ENCODE measurements around the gene MMD.
"Not testable (repeated sequence)": the region's sequence is repeated elsewhere in the genome, so short reads cannot be mapped to it uniquely, and the experiment has no call there.

MMD gene, protein sequence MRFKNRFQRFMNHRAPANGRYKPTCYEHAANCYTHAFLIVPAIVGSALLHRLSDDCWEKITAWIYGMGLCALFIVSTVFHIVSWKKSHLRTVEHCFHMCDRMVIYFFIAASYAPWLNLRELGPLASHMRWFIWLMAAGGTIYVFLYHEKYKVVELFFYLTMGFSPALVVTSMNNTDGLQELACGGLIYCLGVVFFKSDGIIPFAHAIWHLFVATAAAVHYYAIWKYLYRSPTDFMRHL

DNA sequence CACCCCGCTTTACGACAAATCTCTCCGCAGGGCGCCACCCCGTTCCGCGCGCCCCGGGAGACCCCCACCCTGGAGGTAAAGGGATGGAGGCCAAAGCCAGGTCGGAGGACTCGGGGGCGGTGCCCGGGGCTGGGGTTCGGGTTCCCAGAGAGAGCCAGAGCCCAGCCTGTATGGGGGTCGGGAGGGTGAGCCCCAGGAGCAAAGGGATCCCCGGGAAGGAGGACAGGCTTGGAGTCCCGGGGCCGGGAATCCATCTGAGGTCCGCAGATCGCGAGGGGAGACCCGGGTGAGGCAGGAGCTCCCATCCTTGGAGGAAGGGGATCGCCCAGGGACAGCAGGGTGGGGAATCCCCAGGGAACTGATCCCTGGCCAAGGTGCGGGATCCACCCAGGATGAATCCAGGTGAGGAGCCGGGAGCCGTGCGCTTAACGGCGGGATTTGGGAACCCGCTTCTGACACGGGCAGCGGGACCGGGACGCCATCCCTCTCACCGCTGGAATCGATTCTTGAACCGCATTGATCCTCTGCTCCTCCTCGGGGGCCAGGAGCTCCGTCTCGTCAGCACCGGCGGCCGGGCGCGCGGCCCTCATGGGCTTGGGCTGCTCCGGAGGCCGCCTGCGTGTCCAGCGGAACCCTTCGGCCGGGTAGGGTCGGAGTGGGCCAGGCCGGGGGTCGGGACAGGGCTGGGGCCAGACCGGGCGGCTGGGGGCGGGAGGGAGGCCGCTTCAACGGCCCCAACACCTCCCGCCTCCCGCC is at the start of gene MMD:
Gene MMD, minus strand, starts transcription at position 657 of the 756 bp plus-strand sequence. Its CDS starts 140 bp downstream, at position 517.
- peak in 1 of 2 donors; percentile 6 for DNase-seq (ENCODE audit: low read depth in 2 of 2)

- no peak for DNase-seq (ENCODE audit: low read depth in 2 of 2)
These were observed 45.0 kb upstream of the MMD start for GRCh38 chr17:55466671-55467070.

- DNase-seq (ENCODE audit: low read depth in 2 of 2): not testable (repeated sequence)
These were observed 44.1 kb upstream of the MMD start for GRCh38 chr17:55465771-55466170.

DNA sequence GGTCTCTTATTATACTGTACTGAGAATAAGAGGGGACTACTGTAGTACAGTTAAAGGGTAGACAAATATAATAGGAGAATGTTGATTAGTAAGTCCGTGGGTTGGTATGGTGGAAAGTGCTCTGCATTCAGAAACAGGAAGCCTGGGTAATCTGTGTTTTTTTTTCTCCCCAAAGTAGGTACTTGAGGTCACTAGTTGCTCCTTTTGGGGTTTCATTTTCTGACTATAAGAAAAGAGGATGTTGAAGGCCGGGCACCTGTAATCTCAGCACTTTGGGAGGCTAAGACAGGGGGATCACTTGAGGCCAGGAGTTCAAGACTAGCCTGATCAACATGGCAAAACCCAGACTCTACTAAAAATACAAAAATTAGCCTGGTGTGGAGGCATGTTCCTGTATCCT is 42.0 kb upstream of the MMD start:
- DNase-seq (ENCODE audit: low read depth in 2 of 2): no peak

- DNase-seq (ENCODE audit: low read depth in 2 of 2): no peak
These were observed 41.1 kb upstream of the MMD start for GRCh38 chr17:55462711-55463110.

GRCh38 chr17:55462234-55462633 is 40.6 kb upstream of the MMD start:
- no peak for DNase-seq (ENCODE audit: low read depth in 2 of 2)

- peak; percentile 30 to 60 for DNase-seq (ENCODE audit: low read depth in 2 of 2)
These were observed 37.3 kb upstream of the MMD start for GRCh38 chr17:55458978-55459377.

GRCh38 chr17:55458287-55458900 is 36.8 kb upstream of the MMD start:
- no peak for DNase-seq (ENCODE audit: low read depth in 2 of 2)

DNA sequence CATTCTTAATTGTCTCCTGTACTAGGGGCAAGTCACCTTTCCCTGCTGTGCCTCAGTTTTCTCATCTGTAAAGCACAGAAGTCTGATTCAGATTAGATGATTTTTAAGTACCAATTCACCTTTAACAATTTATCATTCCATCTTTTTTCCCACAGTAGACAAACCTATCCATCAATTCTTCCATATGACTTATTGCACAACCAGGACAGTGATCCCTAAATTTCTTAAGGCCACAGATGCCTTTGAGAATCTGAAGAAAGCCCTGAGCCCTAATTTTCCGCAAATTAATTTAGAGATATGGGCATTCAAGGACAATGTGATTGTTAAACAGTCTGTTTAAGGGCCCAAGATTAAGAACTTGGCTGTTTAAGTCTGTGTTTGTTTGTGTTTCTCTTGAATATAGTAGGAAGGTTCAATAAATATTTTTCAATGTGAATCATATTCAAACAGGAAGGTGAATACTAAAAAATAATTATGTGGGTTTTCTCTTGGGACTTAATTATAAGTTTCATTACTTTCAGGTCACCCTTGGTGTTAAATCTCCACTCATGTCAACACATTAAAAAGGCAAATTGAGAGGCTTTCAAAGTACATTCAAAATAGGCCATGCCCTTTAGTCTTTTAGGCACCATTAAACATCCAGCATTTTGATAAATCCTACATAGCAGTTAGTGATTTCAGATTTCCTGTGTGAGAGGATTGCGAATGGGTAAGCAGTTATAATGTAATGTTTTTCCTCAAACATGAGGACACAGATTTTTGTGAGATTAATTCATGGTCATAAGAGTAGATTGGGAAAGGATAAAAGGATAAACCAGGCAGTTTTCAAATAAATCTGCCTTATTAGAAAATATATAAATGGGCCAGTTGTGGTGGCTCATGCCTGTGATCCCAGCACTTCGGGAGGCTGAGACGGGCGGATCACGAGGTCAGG is 34.9 kb upstream of the MMD start:
- no peak for DNase-seq (ENCODE audit: low read depth in 2 of 2)

DNA sequence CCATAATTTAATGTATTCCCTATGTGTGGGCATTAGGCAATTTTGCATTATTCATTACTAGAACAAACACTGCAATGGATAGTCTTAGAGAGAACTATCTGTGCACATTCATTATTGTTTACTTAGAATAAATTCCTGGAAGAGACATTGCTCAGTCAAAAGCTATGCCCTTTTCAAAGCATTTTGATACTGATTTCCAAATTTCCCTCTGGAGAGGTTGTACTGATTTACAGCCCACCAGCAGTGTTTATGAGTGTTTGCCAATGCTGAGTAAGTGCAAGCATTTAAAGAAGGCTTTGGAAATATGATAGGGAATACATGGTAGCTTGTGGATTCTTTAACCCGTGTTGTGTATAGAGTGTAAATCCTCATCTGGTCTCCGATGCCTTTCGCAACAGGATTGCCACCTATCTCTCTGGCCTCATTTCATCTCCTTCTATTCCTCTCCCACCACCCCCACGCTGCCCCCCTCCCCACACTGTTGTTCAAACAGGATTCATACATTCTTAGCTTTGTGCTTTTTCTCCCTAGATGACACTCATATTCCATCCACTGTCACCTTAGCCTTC is 33.4 kb upstream of the MMD start:
- no peak for DNase-seq (ENCODE audit: low read depth in 2 of 2)

GRCh38 chr17:55453839-55454557 is 32.4 kb upstream of the MMD start:
- DNase-seq (ENCODE audit: low read depth in 2 of 2): no peak

DNA sequence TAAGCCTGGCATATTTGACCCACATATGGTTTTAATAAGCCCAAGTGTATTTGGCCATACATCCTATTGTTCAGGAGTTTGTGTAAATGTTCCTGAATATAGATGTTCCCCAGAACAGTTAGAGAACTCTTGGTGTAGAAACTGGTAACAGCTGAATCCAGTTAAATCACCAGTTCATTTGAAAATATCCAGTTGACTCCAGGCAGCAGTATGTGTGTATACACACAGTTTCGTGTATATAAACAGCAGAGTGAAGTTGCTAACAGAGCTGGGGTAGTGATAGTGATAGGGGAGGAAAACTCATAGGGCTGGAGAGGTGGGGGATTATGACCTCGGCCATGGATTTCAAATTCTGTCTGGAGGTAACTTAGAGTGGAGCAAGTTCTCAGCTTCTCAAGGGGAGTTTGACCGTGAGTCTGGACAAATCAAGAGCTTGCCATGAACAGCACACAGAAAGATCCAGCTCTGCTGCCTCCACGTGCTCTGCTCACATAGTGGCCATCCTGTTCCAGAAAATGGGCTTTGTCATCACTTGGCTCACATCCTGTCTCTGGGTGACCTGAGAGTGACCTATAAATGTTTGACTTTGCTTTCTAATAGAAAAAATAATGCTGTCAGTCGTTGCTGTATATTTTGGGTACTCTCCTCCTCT is 30.6 kb upstream of the MMD start:
- DNase-seq (ENCODE audit: low read depth in 2 of 2): no peak

DNA sequence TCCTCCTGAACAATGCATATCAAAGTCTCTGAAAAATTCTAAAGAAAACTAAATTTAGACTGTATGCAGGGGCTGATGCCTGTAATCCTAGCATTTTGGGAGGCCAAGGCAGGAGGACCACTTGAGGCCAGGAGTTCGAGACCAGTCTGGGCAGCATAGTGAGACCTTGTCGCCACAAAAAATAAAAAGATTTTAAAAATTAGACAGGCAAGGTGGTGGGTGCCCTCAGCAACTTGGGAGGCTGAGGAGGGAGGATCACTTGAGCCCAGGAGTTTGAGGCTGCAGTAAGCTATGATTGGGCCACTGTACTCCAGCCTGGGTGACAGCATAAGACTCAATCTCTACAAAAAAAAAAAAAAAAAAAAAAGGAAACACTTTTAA is 30.1 kb upstream of the MMD start:
- no peak for DNase-seq (ENCODE audit: low read depth in 2 of 2)

DNA sequence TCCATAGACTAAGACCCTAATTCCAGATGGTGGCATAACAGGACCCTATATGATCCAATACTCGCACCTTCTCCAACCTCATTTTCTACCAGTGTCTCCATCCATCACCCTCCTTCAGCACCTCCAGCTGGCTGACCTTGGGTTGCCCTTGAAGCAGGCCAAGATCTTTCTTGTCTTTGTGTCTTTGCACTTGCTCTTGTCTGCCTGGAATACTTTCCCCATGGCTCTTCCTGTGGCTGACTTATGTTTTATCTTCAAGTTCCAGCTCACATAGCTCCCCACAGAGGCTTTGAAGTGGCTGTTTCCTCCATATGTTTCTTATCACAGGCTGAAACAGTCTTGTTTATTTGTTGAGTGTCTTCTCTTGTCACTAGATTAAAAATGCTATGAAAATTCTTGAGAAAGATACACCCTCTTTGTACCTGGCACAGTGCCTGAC is 29.6 kb upstream of the MMD start:
- no peak for DNase-seq (ENCODE audit: low read depth in 2 of 2)

- no peak for DNase-seq (ENCODE audit: low read depth in 2 of 2)
These were observed 28.7 kb upstream of the MMD start for GRCh38 chr17:55450232-55450825.

GRCh38 chr17:55448681-55449080 is 27.0 kb upstream of the MMD start:
- DNase-seq (ENCODE audit: low read depth in 2 of 2): no peak

DNA sequence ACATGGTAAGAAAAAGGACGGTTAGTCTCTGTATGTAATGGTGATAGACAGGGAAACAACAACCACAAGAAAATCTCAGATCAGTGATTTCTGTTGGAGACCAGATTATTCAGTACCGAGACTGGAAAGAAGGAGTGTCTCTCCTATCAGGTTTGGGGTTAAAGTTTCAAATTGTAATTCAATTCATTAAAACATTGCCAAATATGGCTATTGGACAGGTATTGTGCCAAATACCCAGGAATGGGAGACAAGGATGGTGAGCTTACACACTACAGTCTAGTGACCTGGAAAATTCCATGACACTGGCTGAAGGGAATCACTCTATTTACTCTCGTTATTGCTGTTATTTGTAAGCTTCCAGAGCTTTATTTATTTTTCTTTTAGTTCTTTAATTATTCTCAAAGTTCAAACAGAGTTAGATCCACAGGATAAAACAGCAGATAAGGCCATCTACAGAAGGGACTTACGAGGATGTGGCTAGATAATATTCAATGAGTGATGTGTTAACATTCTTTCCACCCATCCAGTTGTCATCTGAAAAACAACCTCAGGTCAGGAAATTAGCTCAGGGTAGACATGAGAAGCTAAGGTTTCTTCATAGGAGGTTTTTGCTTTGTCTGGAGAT is 25.1 kb upstream of the MMD start:
- DNase-seq (ENCODE audit: low read depth in 2 of 2): no peak

- DNase-seq (ENCODE audit: low read depth in 2 of 2): not testable (repeated sequence)
These were observed 24.4 kb upstream of the MMD start for GRCh38 chr17:55446004-55446403.
